Lower lobe of right lung (tissue), 2 donors: Measurements from ENCODE around the gene HPSE2. TPM values are rescaled to one million over a fixed set of nuclear protein-coding genes. Genes with fewer than 3 reads are reported as not detected.

Experiments
- ATAC-seq, 2 donors: fragments of 200-7000 bp; cut with Tn5 transposase; one replicate each; pipeline ENCODE4 v1.9.1; 2020 to 2022; ENCODE audit warnings: mild to moderate bottlenecking in 2 of 2, moderate library complexity in 2 of 2
- DNase-seq: peaks from one replicate; pipeline ENCODE4 v3.0.0-alpha.2; 2020
- H3K27ac ChIP-seq: fragments of 200-600 bp; one replicate; pipeline ENCODE4 v1.8.0; 2022
- H3K27me3 ChIP-seq: fragments of 200-600 bp; one replicate; pipeline ENCODE4 v1.8.0; 2022; ENCODE audit warnings: low read depth
- H3K36me3 ChIP-seq: fragments of 200-600 bp; one replicate; pipeline ENCODE4 v1.8.0; 2022; ENCODE audit warnings: mild to moderate bottlenecking
- H3K4me1 ChIP-seq: fragments of 200-600 bp; one replicate; pipeline ENCODE4 v1.8.0; 2022
- H3K4me3 ChIP-seq: fragments of 200-600 bp; one replicate; pipeline ENCODE4 v1.8.0; 2022; ENCODE audit warnings: mild to moderate bottlenecking
- H3K9me3 ChIP-seq: fragments of 200-600 bp; one replicate; pipeline ENCODE4 v1.8.0; 2022
- intact Hi-C: fragments of 100-400 bp; cut with DNase I; formaldehyde crosslinking; loops from one replicate; pipeline ENCODE4 v1.11.0; 2022
- total RNA-seq: library from RNA; stranded (reverse); fragmentation: NEBNext Ultra II Directional; extraction: Animal tissue kit (Norgen Biotek cat#: 25700); gene quantifications from one replicate; pipeline ENCODE4 v1.2.1, GENCODE V29; 2021
- TF ChIP-seq, protein P1 (sequence below): fragments of 200-600 bp; IDR thresholded peaks from one replicate; pipeline ENCODE4 v1.8.0; 2022; ENCODE audit warnings: antibody characterized with exemption, mild to moderate bottlenecking
- donor health status: DM: no; HTN: yes; CAD: no; lungs with severe emphysema.

Gene HPSE2
- total RNA-seq, 1 donor from 2014 or later, result 0.77 TPM

- no peaks in the 10 kb centered on the region for H3K36me3 ChIP-seq
- ATAC-seq, result no peak
- H3K4me3 ChIP-seq, result no peak overlapping the region
- no peak overlapping the region for H3K27ac ChIP-seq
- intact Hi-C loops, result no loop called here
- no peaks in the 10 kb centered on the region for H3K9me3 ChIP-seq
- TF ChIP-seq, protein P1, sequence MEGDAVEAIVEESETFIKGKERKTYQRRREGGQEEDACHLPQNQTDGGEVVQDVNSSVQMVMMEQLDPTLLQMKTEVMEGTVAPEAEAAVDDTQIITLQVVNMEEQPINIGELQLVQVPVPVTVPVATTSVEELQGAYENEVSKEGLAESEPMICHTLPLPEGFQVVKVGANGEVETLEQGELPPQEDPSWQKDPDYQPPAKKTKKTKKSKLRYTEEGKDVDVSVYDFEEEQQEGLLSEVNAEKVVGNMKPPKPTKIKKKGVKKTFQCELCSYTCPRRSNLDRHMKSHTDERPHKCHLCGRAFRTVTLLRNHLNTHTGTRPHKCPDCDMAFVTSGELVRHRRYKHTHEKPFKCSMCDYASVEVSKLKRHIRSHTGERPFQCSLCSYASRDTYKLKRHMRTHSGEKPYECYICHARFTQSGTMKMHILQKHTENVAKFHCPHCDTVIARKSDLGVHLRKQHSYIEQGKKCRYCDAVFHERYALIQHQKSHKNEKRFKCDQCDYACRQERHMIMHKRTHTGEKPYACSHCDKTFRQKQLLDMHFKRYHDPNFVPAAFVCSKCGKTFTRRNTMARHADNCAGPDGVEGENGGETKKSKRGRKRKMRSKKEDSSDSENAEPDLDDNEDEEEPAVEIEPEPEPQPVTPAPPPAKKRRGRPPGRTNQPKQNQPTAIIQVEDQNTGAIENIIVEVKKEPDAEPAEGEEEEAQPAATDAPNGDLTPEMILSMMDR, result no peak
- no peaks in the 10 kb centered on the region for H3K4me1 ChIP-seq
- H3K27me3 ChIP-seq, result no peaks in the 10 kb centered on the region
- no peak for DNase-seq
Observed at GRCh38 chr10:98649170-98649569, 586.5 kb downstream of the HPSE2 start.

DNA sequence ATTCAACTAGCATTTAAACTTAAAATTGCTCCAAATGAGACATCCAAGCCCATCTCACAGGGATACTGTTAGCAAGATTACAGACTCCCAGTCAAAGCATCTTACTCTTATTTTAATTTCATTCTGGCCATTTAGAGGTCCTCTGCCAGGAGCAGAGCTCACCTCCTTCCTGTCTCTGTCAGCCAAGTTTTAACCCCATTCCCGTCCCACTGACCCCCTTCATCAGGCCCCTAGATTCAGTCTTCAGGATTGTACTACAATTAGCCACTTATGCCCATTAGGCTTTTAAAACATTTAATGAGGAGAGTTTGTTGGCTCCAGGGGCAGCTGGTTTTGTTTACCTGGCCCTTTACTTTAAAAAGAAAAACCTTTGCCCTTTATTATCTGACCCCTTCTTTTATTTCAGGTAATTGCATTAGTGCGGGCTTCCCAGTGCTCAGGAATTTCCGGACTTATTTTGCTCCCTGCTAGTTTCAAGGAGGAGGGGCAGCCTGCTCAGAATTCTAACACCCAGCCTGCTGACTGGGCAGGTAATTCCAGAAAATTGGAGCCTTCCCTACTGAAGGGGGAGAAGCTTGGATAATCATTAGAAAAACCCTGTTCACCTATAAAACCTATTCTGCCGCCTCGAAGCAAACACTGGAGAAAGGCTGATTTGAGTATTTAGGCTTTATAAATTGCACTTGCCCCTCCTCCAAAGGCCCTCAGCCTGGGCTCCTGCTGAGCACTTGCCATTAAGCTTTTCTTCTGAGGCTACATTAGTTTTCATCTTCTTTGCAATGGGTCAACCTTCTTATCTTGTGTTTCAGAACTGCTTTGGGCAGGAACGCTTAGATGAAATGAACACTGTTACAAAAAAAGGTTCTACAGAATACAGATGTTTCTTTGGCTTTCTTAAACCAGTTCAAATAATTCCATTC is 588.4 kb downstream of the HPSE2 start:
- Histone ChIP-seq H3K9me3 (no peaks in the 10 kb centered on the region), H3K4me1 (no peaks in the 10 kb centered on the region), H3K27me3 (no peaks in the 10 kb centered on the region), H3K27ac (no peak overlapping the region), H3K36me3 (no peaks in the 10 kb centered on the region), H3K4me3 (no peak overlapping the region)
- intact Hi-C loops, result no loop called here
- TF ChIP-seq, protein P1, result no peak
- ATAC-seq (no peak), DNase-seq (no peak)

GRCh38 chr10:98644466-98644865 is 591.2 kb downstream of the HPSE2 start:
- Histone ChIP-seq H3K27me3 (no peaks in the 10 kb centered on the region), H3K36me3 (no peaks in the 10 kb centered on the region), H3K4me1 (no peaks in the 10 kb centered on the region), H3K4me3 (no peak overlapping the region), H3K27ac (no peak overlapping the region), H3K9me3 (no peaks in the 10 kb centered on the region)
- ATAC-seq (no peak), DNase-seq (no peak)
- TF ChIP-seq, protein P1, result no peak
- intact Hi-C loops, result no loop called here

DNA sequence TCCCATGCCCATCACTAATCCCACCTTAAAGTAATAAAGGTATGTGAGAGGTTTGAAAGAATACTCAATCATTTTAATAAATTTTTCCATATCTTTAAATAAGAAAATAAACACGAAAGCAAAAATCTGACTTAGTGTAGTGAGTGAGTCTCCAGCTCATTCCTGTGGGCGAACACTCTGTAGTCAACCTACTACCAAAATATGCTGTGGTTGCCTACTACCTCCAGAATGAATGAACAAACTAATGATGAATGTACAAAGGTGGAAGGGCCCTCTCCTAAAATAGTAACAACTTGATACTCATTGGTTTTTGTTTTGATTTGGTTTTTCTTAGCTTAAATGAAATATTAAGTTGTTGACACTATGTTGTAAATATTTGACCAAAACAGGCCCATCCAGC is 593.4 kb downstream of the HPSE2 start:
- DNase-seq (no peak), ATAC-seq (no peak)
- no peaks in the 10 kb centered on the region for H3K27me3 ChIP-seq
- H3K27ac ChIP-seq, result no peak overlapping the region
- no peak overlapping the region for H3K4me3 ChIP-seq
- TF ChIP-seq, protein P1, result no peak
- H3K9me3 ChIP-seq, result no peaks in the 10 kb centered on the region
- H3K36me3 ChIP-seq, result no peaks in the 10 kb centered on the region
- intact Hi-C loops, result no loop called here
- no peaks in the 10 kb centered on the region for H3K4me1 ChIP-seq

DNA sequence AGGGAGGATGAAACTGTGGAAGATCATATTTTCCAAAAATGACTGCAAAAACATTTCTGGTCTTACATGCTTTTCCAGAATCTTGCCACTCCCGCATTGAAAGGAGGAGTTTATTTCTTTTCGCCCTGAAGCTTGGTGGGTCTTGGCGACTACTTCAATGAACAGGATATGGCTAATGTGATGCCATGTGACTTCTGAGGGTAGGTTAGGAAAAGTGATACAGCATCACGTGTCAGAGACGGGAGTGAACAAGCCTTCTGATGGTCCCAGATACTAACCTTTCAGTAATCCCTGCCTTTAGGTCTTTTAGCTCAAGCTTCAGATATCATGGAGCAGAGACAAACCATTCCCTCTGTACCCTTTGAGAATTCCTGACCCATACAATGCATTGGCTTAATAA is 596.7 kb downstream of the HPSE2 start:
- TF ChIP-seq, protein P1, result no peak
- no peaks in the 10 kb centered on the region for H3K36me3 ChIP-seq
- no peaks in the 10 kb centered on the region for H3K4me1 ChIP-seq
- intact Hi-C loops, result no loop called here
- H3K9me3 ChIP-seq, result no peaks in the 10 kb centered on the region
- ATAC-seq, result no peak
- no peak overlapping the region for H3K4me3 ChIP-seq
- DNase-seq, result no peak
- H3K27ac ChIP-seq, result no peak overlapping the region
- no peaks in the 10 kb centered on the region for H3K27me3 ChIP-seq
